Pancreas (tissue), 10 donors: ENCODE results near the gene DUOX1. TPM values are rescaled to one million over a fixed set of nuclear protein-coding genes. Genes with fewer than 3 reads are reported as not detected.

ENCODE experiments used
- ATAC-seq, 4 donors: fragments of 200-7000 bp; cut with Tn5 transposase; one replicate each; pipeline versions ENCODE4 v1.8.0 to v1.9.1; 2020; ENCODE audit warnings: mild to moderate bottlenecking in 4 of 4, moderate library complexity in 4 of 4
- DNase-seq, 6 donors: peaks; one replicate each; pipeline ENCODE4 v3.0.0-alpha.2; 2020
- FAIRE-seq: peaks from 2 replicates; lab custom pipeline; 2012; peaks lifted over from hg19 to GRCh38; lab: Jason Lieb, UNC
- H3K27ac ChIP-seq, 4 donors: fragments of 200-600 bp; sonication (generic); 1 replicate in 3 of 4; 2 replicates in 1 of 4; pipeline versions ENCODE4 v1.5.0 to v1.8.0; 2020
- H3K27me3 ChIP-seq, 4 donors: fragments of 200-600 bp; one replicate each; pipeline ENCODE4 v1.8.0; 2021
- H3K36me3 ChIP-seq, 3 donors: fragments of 200-600 bp; sonication (generic) in 1 of 3; one replicate each; pipeline versions ENCODE4 v1.5.0 to v1.8.0; 2020 to 2021
- H3K4me1 ChIP-seq, 3 donors: fragments of 200-600 bp; one replicate each; pipeline ENCODE4 v1.8.0; 2021
- H3K4me3 ChIP-seq, 4 donors: fragments of 200-600 bp; sonication (generic) in 2 of 4; one replicate each; pipeline versions ENCODE4 v1.5.0 to v1.8.0; 2020 to 2021
- H3K9me3 ChIP-seq, 4 donors: fragments of 200-600 bp; one replicate each; pipeline ENCODE4 v1.8.0; 2021
- WGBS, 2 donors: extraction: QIAGEN DNeasy Blood & Tissue Kit; methylation state at CpG; one replicate each; pipeline ENCODE4 v1.1.7; 2013; 5-methylcytosine and 5-hydroxymethylcytosine counted together
- intact Hi-C, 3 donors: fragments of 100-400 bp; cut with DNase I; formaldehyde crosslinking; loops; one replicate each; pipeline versions ENCODE4 v1.11.1 to v1.14.2; 2022
- polyA plus RNA-seq, 2 donors: library from polyadenylated mRNA; stranded (reverse); fragments of 200-250 nt; gene quantifications; one replicate each; pipeline ENCODE4 v1.2.3, GENCODE V29; 2013
- total RNA-seq, 6 donors: library from RNA; stranded (reverse); fragmentation: NEBNext Ultra II Directional in 4 of 6; extraction: Animal tissue kit (Norgen Biotek cat#: 25700) in 4 of 6; gene quantifications; one replicate each; pipeline versions ENCODE4 v1.2.1 to v1.2.4, GENCODE V29; 2021 to 2023
- TF ChIP-seq, protein P1 (sequence below), 4 donors: fragments of 200-600 bp; sonication (generic) in 3 of 4; IDR thresholded peaks; one replicate each; pipeline versions ENCODE4 v1.5.0 to v1.8.0; 2021; ENCODE audit warnings: antibody characterized with exemption in 4 of 4
- donor health status: healthy with polysubstance abuse.
- donor health status: DM: no; HTN: no; CAD: no; lungs with moderate emphysema.
- donor health status: DM: no; HTN: no; CAD: no.
- donor health status: control.
- donor health status: control.
- donor health status: Bipolar disorder and iron deficiency.
- donor health status: DM: yes; HTN: yes; CAD: no.
- donor health status: DM: no; HTN: no; CAD: no.
- donor health status: DM: no; HTN: no; CAD: no.
- donor health status: DM: yes; HTN: yes; CAD: no.

The DUOX1 gene
- total and polyA plus RNA-seq, 8 donors: 0.14 to 0.97 (median 0.42) TPM

GRCh38 chr15:45088801-45089711 lies 40.7 kb upstream of the DUOX1 start:
- intact Hi-C loops: no loop called here
- H3K36me3 ChIP-seq: no peaks in the 10 kb centered on the region
- FAIRE-seq: no peak
- no peak for ATAC-seq
- H3K4me3 ChIP-seq: no peak overlapping the region
- TF ChIP-seq, protein P1, sequence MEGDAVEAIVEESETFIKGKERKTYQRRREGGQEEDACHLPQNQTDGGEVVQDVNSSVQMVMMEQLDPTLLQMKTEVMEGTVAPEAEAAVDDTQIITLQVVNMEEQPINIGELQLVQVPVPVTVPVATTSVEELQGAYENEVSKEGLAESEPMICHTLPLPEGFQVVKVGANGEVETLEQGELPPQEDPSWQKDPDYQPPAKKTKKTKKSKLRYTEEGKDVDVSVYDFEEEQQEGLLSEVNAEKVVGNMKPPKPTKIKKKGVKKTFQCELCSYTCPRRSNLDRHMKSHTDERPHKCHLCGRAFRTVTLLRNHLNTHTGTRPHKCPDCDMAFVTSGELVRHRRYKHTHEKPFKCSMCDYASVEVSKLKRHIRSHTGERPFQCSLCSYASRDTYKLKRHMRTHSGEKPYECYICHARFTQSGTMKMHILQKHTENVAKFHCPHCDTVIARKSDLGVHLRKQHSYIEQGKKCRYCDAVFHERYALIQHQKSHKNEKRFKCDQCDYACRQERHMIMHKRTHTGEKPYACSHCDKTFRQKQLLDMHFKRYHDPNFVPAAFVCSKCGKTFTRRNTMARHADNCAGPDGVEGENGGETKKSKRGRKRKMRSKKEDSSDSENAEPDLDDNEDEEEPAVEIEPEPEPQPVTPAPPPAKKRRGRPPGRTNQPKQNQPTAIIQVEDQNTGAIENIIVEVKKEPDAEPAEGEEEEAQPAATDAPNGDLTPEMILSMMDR (IDR thresholded peaks at IDR 0.05): no peak
- no peak for DNase-seq
- WGBS, 2 donors: 86 to 91% methylated on average over 10 of the region's 10 CpGs
- H3K27ac ChIP-seq: no peak overlapping the region
- no peaks in the 10 kb centered on the region for H3K9me3 ChIP-seq
- H3K4me1 ChIP-seq: peaks cover 0 to 5% (median 0%) of the 10 kb centered on the region in 3 donors
- H3K27me3 ChIP-seq: no peaks in the 10 kb centered on the region

DNA sequence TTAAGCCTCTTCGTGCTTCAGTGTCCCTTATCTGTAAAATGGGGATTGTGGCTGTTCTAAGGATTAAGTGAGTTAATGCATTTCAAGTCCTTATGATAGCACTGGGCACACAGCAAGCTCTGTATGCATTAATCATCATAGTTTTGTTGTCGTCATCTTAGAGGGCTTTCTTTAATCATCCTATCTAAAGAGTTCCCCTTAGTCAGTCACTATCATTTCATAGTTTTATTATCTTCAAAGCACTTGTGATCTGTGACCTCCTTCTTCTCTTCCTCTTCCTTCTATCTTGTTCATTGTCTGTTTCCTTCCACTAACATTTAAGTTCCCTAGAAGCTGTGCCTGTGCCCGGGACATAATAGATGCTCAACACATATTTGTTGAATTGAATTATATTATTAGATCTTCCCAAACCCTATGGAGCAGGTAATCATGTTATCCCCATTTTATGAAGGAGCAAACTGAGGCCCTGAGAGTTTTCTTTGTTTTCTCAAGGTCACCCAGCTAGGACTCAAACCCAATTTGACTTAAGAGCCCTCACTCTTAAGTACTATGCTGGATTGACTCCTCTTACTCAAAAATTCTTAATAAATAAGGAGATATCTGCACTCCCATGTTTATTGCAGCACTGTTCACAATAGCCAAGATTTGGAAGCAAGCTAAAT lies 40.0 kb upstream of the DUOX1 start:
- intact Hi-C loops: no loop called here
- H3K4me3 ChIP-seq: no peak overlapping the region
- FAIRE-seq: no peak
- H3K36me3 ChIP-seq: no peaks in the 10 kb centered on the region
- H3K9me3 ChIP-seq: no peaks in the 10 kb centered on the region
- H3K27me3 ChIP-seq: no peaks in the 10 kb centered on the region
- DNase-seq: no peak
- no peak for ATAC-seq
- H3K4me1 ChIP-seq: no peaks in the 10 kb centered on the region
- no peak overlapping the region for H3K27ac ChIP-seq
- TF ChIP-seq, protein P1 (IDR thresholded peaks at IDR 0.05): no peak
- WGBS, 2 donors: 61% methylated on average over 3 of the region's 3 CpGs

DNA sequence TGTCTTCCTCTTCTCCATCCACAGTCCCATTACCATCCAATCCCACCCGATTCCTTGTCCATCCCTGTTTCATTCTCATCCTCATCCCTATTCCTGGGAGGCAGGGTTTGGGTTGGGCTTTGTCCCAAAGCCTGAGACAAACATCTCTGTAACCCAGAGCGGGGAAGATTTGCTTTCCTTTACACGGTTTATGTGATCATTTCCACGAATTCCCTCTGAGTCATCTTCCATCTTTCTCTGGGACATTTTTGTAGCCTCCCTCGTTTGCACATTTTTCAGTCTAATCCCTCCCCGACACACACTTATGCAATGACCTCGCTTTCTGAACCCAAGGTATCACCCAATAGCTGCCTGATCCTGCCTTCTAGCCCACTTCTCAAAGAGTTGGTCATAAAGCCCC lies 38.6 kb upstream of the DUOX1 start:
- ATAC-seq: peak in 1 of 4 donors; percentile 19
- DNase-seq: no peak
- intact Hi-C loops: no loop called here

DNA sequence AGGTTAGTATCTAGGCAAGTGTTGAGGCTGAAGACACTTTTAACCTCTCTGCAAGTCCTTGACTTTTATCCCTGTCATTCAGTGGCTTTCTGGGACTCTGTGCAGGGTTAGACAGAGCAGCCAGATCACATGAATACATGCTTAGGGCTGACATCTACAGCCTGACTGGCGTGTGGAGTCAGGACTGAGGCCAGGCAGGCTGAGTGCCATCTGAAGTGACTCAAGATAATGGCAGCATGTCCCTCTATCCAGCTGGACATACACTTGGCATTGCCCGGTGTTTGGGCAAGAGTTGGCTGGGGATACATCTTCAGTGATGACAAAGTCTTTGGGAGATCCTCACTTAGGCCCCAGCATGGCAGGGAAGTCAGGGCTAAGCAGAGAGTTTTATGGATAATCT lies 38.2 kb upstream of the DUOX1 start:
- Histone ChIP-seq H3K4me3 (no peak overlapping the region), H3K27me3 (no peaks in the 10 kb centered on the region), H3K27ac (no peak overlapping the region), H3K4me1 (no peaks in the 10 kb centered on the region), H3K36me3 (no peaks in the 10 kb centered on the region), H3K9me3 (no peaks in the 10 kb centered on the region)
- no peak for FAIRE-seq
- intact Hi-C loops: no loop called here
- ATAC-seq: no peak
- WGBS, 2 donors: 85 to 88% methylated on average over 2 of the region's 2 CpGs
- TF ChIP-seq, protein P1 (IDR thresholded peaks at IDR 0.05): no peak
- no peak for DNase-seq

More for the DNA sequence above, 38.6 kb upstream of the DUOX1 start:
- no peaks in the 10 kb centered on the region for H3K36me3 ChIP-seq
- 55 to 67% methylated on average over 7 of the region's 7 CpGs for WGBS, 2 donors
- no peaks in the 10 kb centered on the region for H3K9me3 ChIP-seq
- TF ChIP-seq, protein P1 (IDR thresholded peaks at IDR 0.05): no peak
- H3K4me1 ChIP-seq: no peaks in the 10 kb centered on the region
- no peaks in the 10 kb centered on the region for H3K27me3 ChIP-seq
- H3K27ac ChIP-seq: no peak overlapping the region
- no peak overlapping the region for H3K4me3 ChIP-seq
- FAIRE-seq: no peak
